Measurements from ENCODE around the gene SIGLEC15.
A peak's percentile ranks its signal among the peaks of the same experiment; 100 is the strongest.
"Not testable (repeated sequence)": the region's sequence is repeated elsewhere in the genome, so short reads cannot be mapped to it uniquely, and the experiment has no call there.

The SIGLEC15 gene

GRCh38 chr18:45820106-45820745 lies 5.2 kb upstream of the SIGLEC15 start:
- no peak for DNase-seq

- no peak for DNase-seq
Measured at GRCh38 chr18:45821026-45821425, 4.4 kb upstream of the SIGLEC15 start.

- no peak for DNase-seq
Measured at GRCh38 chr18:45821711-45822110, 3.8 kb upstream of the SIGLEC15 start.

GRCh38 chr18:45826084-45826483 lies 609 bp downstream of the SIGLEC15 start:
- no peak for DNase-seq

- not testable (repeated sequence) for DNase-seq
Measured at GRCh38 chr18:45826716-45827115, 1.2 kb downstream of the SIGLEC15 start.

- no peak for DNase-seq
Measured at GRCh38 chr18:45828917-45829811, 3.7 kb downstream of the SIGLEC15 start.

- DNase-seq, result no peak
Measured at GRCh38 chr18:45829855-45830254, 4.4 kb downstream of the SIGLEC15 start.

GRCh38 chr18:45830917-45831316 lies 5.4 kb downstream of the SIGLEC15 start:
- no peak for DNase-seq

- DNase-seq, result no peak
Measured at GRCh38 chr18:45833846-45834245, 8.4 kb downstream of the SIGLEC15 start.

GRCh38 chr18:45834306-45834705 lies 8.8 kb downstream of the SIGLEC15 start:
- no peak for DNase-seq

GRCh38 chr18:45835057-45835636 lies 9.7 kb downstream of the SIGLEC15 start:
- DNase-seq, result no peak

GRCh38 chr18:45836242-45837205 lies 11.0 kb downstream of the SIGLEC15 start:
- no peak for DNase-seq

- peak; percentile 39 for DNase-seq
Measured at GRCh38 chr18:45837283-45838070, 12.0 kb downstream of the SIGLEC15 start.

- no peak for DNase-seq
Measured at GRCh38 chr18:45838302-45839070, 13.0 kb downstream of the SIGLEC15 start.

GRCh38 chr18:45839414-45840395 lies 14.2 kb downstream of the SIGLEC15 start:
- no peak for DNase-seq

- no peak for DNase-seq
Measured at GRCh38 chr18:45841060-45841764, 15.7 kb downstream of the SIGLEC15 start.

- no peak for DNase-seq
Measured at GRCh38 chr18:45841765-45842442, 16.4 kb downstream of the SIGLEC15 start.

GRCh38 chr18:45843019-45843418 lies 17.5 kb downstream of the SIGLEC15 start:
- DNase-seq, result no peak
